Mucosa of descending colon (tissue), 3 donors: Measurements from ENCODE around the gene FAM170B. TPM values are rescaled to one million over a fixed set of nuclear protein-coding genes. Genes with fewer than 3 reads are reported as not detected.

ENCODE experiments used
- ATAC-seq: fragments of 200-7000 bp; cut with Tn5 transposase; one replicate; pipeline ENCODE4 v1.9.1; 2020; ENCODE audit warnings: mild to moderate bottlenecking, moderate library complexity
- DNase-seq, 3 donors: peaks; one replicate each; pipeline ENCODE4 v3.0.0-alpha.2; 2020
- H3K36me3 ChIP-seq: fragments of 200-600 bp; one replicate; pipeline ENCODE4 v1.8.0; 2021; ENCODE audit warnings: low read depth, mild to moderate bottlenecking
- H3K4me1 ChIP-seq: fragments of 200-600 bp; one replicate; pipeline ENCODE4 v1.8.0; 2021; ENCODE audit warnings: low read depth, mild to moderate bottlenecking
- H3K4me3 ChIP-seq: fragments of 200-600 bp; one replicate; pipeline ENCODE4 v1.8.0; 2021; ENCODE audit warnings: mild to moderate bottlenecking
- H3K9me3 ChIP-seq: fragments of 200-600 bp; one replicate; pipeline ENCODE4 v1.8.0; 2021; ENCODE audit warnings: mild to moderate bottlenecking
- intact Hi-C, 2 donors: fragments of 100-400 bp; cut with DNase I in 1 of 2; cut with micrococcal nuclease in 1 of 2; formaldehyde crosslinking; loops; one replicate each; pipeline versions ENCODE4 v1.11.0 to v1.11.1; 2022; cut with DNase I, micrococcal nuclease
- total RNA-seq, 3 donors: library from RNA; stranded (reverse); fragmentation: NEBNext Ultra II Directional in 2 of 3; extraction: Animal tissue kit (Norgen Biotek cat#: 25700) in 2 of 3; gene quantifications; one replicate each; pipeline versions ENCODE4 v1.2.1 to v1.2.4, GENCODE V29; 2021 to 2023
- TF ChIP-seq, protein P1 (sequence below): fragments of 200-600 bp; IDR thresholded peaks from one replicate; pipeline ENCODE4 v1.8.0; 2022; ENCODE audit warnings: antibody characterized with exemption, mild to moderate bottlenecking
- donor health status: DM: no; HTN: no; CAD: no; lungs with moderate emphysema.
- donor health status: DM: no; HTN: no; CAD: no.
- donor health status: DM: no; HTN: yes; CAD: no.

The FAM170B gene
- total RNA-seq, 3 donors from 2014 or later: not detected

GRCh38 chr10:49089152-49089551 is 44.7 kb downstream of the FAM170B start:
- ATAC-seq (no peak), DNase-seq (no peak)
- Histone ChIP-seq H3K9me3 (peaks cover 10% of the 10 kb centered on the region), H3K4me1 (peaks cover 2% of the 10 kb centered on the region), H3K4me3 (no peak overlapping the region), H3K36me3 (no peaks in the 10 kb centered on the region)
- TF ChIP-seq, protein P1, sequence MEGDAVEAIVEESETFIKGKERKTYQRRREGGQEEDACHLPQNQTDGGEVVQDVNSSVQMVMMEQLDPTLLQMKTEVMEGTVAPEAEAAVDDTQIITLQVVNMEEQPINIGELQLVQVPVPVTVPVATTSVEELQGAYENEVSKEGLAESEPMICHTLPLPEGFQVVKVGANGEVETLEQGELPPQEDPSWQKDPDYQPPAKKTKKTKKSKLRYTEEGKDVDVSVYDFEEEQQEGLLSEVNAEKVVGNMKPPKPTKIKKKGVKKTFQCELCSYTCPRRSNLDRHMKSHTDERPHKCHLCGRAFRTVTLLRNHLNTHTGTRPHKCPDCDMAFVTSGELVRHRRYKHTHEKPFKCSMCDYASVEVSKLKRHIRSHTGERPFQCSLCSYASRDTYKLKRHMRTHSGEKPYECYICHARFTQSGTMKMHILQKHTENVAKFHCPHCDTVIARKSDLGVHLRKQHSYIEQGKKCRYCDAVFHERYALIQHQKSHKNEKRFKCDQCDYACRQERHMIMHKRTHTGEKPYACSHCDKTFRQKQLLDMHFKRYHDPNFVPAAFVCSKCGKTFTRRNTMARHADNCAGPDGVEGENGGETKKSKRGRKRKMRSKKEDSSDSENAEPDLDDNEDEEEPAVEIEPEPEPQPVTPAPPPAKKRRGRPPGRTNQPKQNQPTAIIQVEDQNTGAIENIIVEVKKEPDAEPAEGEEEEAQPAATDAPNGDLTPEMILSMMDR: no peak
- intact Hi-C loops: no loop called here

DNA sequence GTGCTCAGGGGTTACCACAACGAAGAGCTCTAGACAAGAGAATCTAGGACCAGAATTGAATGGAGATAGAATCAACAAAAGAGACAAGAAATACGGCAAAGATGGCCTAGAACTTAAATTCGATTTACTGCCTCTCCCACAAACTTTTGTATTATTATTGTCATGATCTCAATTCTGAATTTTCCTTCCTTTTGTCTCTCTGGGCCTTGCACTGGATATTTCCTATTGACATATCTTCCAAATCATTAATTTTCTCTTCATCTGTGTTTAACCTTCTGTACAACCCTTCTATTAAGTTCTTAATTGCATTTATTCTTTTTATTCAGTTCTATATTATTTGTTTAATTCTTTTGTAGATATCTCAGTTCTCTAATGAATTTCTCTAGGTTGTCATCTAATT is 46.9 kb downstream of the FAM170B start:
- no peak overlapping the region for H3K4me3 ChIP-seq
- DNase-seq (no peak), ATAC-seq (no peak)
- H3K9me3 ChIP-seq: peaks cover 10% of the 10 kb centered on the region
- TF ChIP-seq, protein P1: no peak
- H3K36me3 ChIP-seq: no peaks in the 10 kb centered on the region
- peaks cover 2% of the 10 kb centered on the region for H3K4me1 ChIP-seq
- intact Hi-C loops: no loop called here

DNA sequence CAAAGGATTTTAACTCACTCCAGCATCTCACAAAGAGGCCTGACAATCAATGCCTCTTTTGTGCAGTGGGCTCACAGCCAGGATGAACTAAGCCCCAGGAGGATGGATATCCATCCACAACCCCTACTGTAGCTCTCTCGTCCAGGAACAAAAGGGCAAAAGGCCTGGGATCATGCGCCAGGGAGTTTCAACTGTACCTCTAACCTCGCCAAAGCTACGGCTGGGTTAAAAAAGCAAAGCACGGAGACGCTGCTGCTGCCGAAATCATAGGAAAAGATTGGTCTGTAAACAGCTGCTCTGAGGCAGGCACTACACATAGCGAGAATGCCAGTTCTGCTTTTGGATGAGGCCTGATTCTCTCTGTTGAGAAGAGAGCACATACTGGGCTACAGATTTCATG is 50.6 kb downstream of the FAM170B start:
- H3K4me3 ChIP-seq: no peak overlapping the region
- H3K4me1 ChIP-seq: no peaks in the 10 kb centered on the region
- ATAC-seq: no peak
- intact Hi-C loops: no loop called here
- DNase-seq: no peak
- no peaks in the 10 kb centered on the region for H3K36me3 ChIP-seq
- H3K9me3 ChIP-seq: peaks cover 10% of the 10 kb centered on the region
- TF ChIP-seq, protein P1: no peak

GRCh38 chr10:49082766-49083165 is 51.1 kb downstream of the FAM170B start:
- no peaks in the 10 kb centered on the region for H3K36me3 ChIP-seq
- H3K4me1 ChIP-seq: no peaks in the 10 kb centered on the region
- no peak overlapping the region for H3K4me3 ChIP-seq
- ATAC-seq (no peak), DNase-seq (no peak)
- intact Hi-C loops: no loop called here
- TF ChIP-seq, protein P1: no peak
- peaks cover 10% of the 10 kb centered on the region for H3K9me3 ChIP-seq

DNA sequence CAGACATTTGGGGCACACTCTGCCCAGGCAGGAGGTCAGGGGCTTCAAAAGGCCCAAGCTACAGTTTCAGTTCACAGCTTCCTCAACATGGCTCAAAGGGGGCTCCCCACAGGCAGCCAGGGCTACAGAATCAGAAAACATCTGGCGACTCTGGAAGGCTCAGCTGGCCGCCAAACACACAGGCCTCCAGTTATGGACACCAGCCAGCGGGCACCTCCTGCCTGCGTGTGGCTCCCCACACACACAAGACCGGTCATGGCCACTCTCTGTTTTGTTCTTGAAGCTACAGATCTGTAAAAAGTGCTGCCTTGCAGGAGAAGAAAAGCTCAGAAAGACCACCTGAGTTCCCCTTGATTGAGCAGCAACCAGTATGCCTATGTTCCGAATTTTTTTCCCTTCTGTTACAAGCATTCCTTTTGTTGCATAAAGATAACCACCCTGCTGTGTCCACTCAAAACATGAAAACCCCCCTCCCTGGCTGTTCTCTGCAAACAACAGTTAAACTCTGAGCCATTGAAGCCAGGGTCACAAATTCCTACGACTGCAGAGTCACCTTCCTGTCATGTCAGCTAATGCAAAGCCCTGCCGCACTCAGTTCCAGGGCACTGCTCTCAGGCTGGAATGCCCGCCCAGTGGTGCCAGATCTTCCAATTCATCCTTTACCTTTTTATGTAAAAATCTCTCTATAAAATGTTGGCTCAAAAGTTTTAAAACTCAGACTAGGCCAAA is 52.1 kb downstream of the FAM170B start:
- no peaks in the 10 kb centered on the region for H3K4me1 ChIP-seq
- ATAC-seq (no peak), DNase-seq (no peak)
- H3K9me3 ChIP-seq: peaks cover 4% of the 10 kb centered on the region
- H3K4me3 ChIP-seq: no peak overlapping the region
- H3K36me3 ChIP-seq: no peaks in the 10 kb centered on the region
- TF ChIP-seq, protein P1: no peak
- intact Hi-C loops: no loop called here

Other genes with a start within 250 kb of the FAM170B start
- gene LRRC18, start 194.2 kb downstream of the FAM170B start, total RNA-seq: not detected
- 10 to 100 TPM in 1 of 3 donors, 1 to 10 TPM in 2; 1.5 to 13.8 (median 2.2) TPM for gene VSTM4, start 18.5 kb downstream of the FAM170B start, total RNA-seq
- 10 to 100 TPM in 1 of 3 donors, 1 to 10 TPM in 2; 4.8 to 12.7 (median 7.0) TPM for gene TMEM273, start 54.4 kb upstream of the FAM170B start, total RNA-seq
- gene C10orf71, start 165.1 kb upstream of the FAM170B start, total RNA-seq: under 1 TPM in 1 of 3 donors, not detected in 2; 0.05 TPM